ENCODE data around the gene EGR4.

The EGR4 gene

GRCh38 chr2:73250872-73251846 is 42.2 kb downstream of the EGR4 start:
- no peak for DNase-seq (ENCODE audit: low spot score)

GRCh38 chr2:73249636-73250035 is 43.7 kb downstream of the EGR4 start:
- DNase-seq (ENCODE audit: low spot score): no peak

GRCh38 chr2:73246850-73247249 is 46.5 kb downstream of the EGR4 start:
- DNase-seq (ENCODE audit: low spot score): no peak

GRCh38 chr2:73244580-73244979 is 48.8 kb downstream of the EGR4 start:
- DNase-seq (ENCODE audit: low spot score): no peak

- DNase-seq (ENCODE audit: low spot score): peak; percentile 38
Observed at GRCh38 chr2:73243884-73244570, 49.3 kb downstream of the EGR4 start.
